Gastroesophageal sphincter (tissue), 3 donors: ENCODE data around the gene CHCHD6.

Experiments
- CTCF ChIP-seq, 4 experiments: fragments of 200-600 bp in 2 of 4; fragments of 450-650 bp in 2 of 4; sonication (generic) in 1 of 4; IDR thresholded peaks; one replicate each; pipeline ENCODE4 v1.5.1; 2017 to 2019; ENCODE audit warnings: antibody characterized with exemption in 4 of 4, mild to moderate bottlenecking in 2 of 4, moderate library complexity in 2 of 4
- POLR2A ChIP-seq, 2 donors: fragments of 450-650 bp; IDR thresholded peaks; one replicate each; pipeline ENCODE4 v1.6.1; 2017; ENCODE audit warnings: antibody characterized with exemption in 2 of 2, mild to moderate bottlenecking in 2 of 2, moderate library complexity in 1 of 2
- POLR2AphosphoS5 ChIP-seq: sonication (generic); formaldehyde crosslinking; IDR thresholded peaks from one replicate; pipeline ENCODE4 v1.6.1; 2017; ENCODE audit warnings: antibody characterized with exemption

DNA sequence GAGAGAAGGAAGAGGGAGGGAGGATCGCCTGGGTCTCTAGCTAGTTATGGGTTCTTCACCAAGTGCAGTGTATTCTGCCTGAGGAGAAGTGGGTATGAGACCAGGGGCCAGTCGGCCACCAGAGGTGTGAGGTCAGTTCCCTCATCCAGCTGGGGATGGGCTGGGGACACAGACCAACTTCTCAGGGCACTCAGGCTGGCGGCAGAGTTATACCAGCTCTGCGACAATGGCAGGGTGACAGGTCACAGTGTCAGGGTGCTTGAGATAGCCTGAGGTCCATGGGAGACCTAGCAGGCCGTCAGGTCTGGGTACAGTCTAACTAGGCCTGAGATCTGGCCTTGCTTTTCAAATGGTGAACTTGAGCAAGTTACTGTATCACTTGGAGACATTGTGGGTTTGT lies 247.5 kb downstream of the CHCHD6 start:
- TF ChIP-seq CTCF (IDR thresholded peaks at IDR 0.05): no peak
- no peak for TF ChIP-seq POLR2AphosphoS5
- no peak for TF ChIP-seq POLR2A (IDR thresholded peaks at IDR 0.05)
